K562 (cell line): ENCODE results near the gene SLAMF7. TPM values are rescaled to one million over a fixed set of nuclear protein-coding genes. Genes with fewer than 3 reads are reported as not detected.

Source experiments
- FOXO4 ChIP-seq: fragments of 450-650 bp; formaldehyde crosslinking; IDR thresholded peaks from 2 replicates; pipeline ENCODE4 v1.4.0; 2020; ENCODE audit warnings: mild to moderate bottlenecking, moderate library complexity
- KDM5B ChIP-seq: fragments of 200-600 bp; sonication (generic); IDR thresholded peaks from 2 replicates; pipeline ENCODE4 v1.6.1; 2012; ENCODE audit warnings: low read depth, mild to moderate bottlenecking, moderate library complexity, low read length, control low read depth, inconsistent platforms; ENCODE audit not compliant: insufficient replicate concordance
- POLR2A ChIP-seq: fragments of 450-650 bp; conservative IDR thresholded peaks from 2 replicates; pipeline ENCODE4 v1.6.1; 2016
- PTTG1 ChIP-seq: fragments of 450-650 bp; IDR thresholded peaks from 2 replicates; pipeline ENCODE4 v1.6.1; 2016; ENCODE audit warnings: low read depth, mild to moderate bottlenecking, missing genetic modification characterization, missing compliant biosample characterization
- REST ChIP-seq, 2 experiments: fragments of 450-650 bp; formaldehyde crosslinking in 1 of 2; IDR thresholded peaks; 2 replicates each; pipeline versions ENCODE4 v1.4.0 to v1.6.1; 2014 to 2020; ENCODE audit warnings: mild to moderate bottlenecking in 2 of 2, borderline replicate concordance in 1 of 2, low read depth in 1 of 2
- RFX1 ChIP-seq: fragments of 450-650 bp; IDR thresholded peaks from 2 replicates; pipeline ENCODE4 v1.6.1; 2016; ENCODE audit warnings: mild to moderate bottlenecking, moderate library complexity
- XRCC5 ChIP-seq: fragments of 200-400 bp; formaldehyde crosslinking; IDR thresholded peaks from 2 replicates; pipeline ENCODE4 v1.6.1; 2017; ENCODE audit warnings: low read depth, mild to moderate bottlenecking, low read length
- polyA plus RNA-seq, 8 experiments: library from polyadenylated mRNA; depleted of rRNA in 4 of 8; stranded (reverse) in 5 of 8; unstranded in 3 of 8; fragments of >200 nt; fragmentation: Nextera tagmentation in 2 of 8; fragmentation: Illumina TruSeq in 1 of 8; extraction: Ambion mirVana in 2 of 8; extraction: Trizol in 1 of 8; gene quantifications; 2 replicates each; pipeline versions ENCODE4 v1.2.1 to v1.2.3, GENCODE V29; 2011 to 2014; ENCODE audit warnings: inconsistent platforms in 1 of 8, missing spikeins in 1 of 8
- total RNA-seq, 7 experiments: library from RNA; depleted of rRNA in 6 of 7; stranded (reverse); fragments of >200 nt in 6 of 7; fragmentation: Illumina TruSeq in 2 of 7; extraction: Trizol in 2 of 7; gene quantifications; 2 replicates each; pipeline versions ENCODE4 v1.2.1 to v1.2.3, GENCODE V29; 2011 to 2021; ENCODE audit warnings: low replicate concordance in 1 of 7
- TF ChIP-seq, protein P1 (sequence below): sonication (generic); formaldehyde crosslinking; IDR thresholded peaks from 2 replicates; pipeline ENCODE4 v1.8.1; 2023; ENCODE audit warnings: mild to moderate bottlenecking, missing genetic modification reagents
- TF ChIP-seq, protein P2 (sequence below), 3 experiments: IDR thresholded peaks in 2 of 3; conservative IDR thresholded peaks in 1 of 3; 2 replicates each; pipeline ENCODE4 v1.5.1; 2011 to 2012; ENCODE audit warnings: low read length in 3 of 3, mild to moderate bottlenecking in 3 of 3, control low read depth in 2 of 3, improper control_type of control experiment in 1 of 3, inconsistent platforms in 1 of 3, low read depth in 1 of 3, mixed read lengths in 1 of 3, moderate library complexity in 1 of 3; ENCODE audit not compliant: insufficient read depth in 2 of 3

Gene SLAMF7
- total and polyA plus RNA-seq, 9 of the 15 experiments (the other 6 are each of a cell fraction or from before 2014, with no cell fraction given) = 0.11 to 1.2 (median 0.22) TPM; not detected in 2

DNA sequence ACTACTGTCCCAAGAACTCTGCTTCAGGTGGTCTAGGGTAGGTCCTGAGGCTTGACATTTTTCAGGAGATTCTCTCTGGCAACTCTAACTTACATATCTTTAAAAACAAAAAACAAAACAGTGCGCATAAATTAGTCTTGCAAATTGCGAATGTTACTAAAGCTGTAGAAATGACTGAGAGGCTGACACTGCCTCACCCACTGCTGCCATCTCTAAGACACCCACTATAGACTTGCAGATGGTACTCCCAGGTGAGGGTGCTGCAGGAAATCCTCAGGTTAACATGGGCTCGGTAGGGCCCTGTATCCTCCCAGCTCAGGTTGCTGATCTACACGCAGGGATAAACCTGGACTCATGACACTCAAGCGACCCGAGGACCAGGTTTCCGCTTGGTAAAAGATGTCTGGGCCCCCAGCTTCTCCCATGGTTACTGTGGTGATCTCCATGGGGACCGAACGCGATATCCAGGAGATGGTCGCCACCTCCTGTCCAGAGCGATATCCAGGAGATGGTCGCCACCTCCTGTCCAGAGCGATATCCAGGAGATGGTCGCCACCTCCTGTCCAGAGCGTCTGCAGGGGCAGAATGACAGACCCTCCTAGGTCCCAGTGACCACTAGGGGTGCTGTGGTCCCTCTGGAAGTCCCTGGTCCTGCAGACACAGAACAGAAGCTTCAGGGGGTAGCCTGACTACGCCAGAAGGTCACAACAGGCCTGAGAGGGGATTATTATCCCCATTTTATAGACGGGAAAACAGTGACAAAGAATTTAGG lies 40.8 kb downstream of the SLAMF7 start (continued):
- TF ChIP-seq REST (IDR thresholded peaks at IDR 0.05; ENCODE audit: borderline replicate concordance) (peak; percentile 32; the same call in 1 of the 2 replicates), REST (CRISPR knock-in tag; IDR thresholded peaks at IDR 0.05; ENCODE audit: low read depth) (no peak), FOXO4 (CRISPR knock-in tag) (no peak), POLR2A (no peak), RFX1 (peak; percentile 71), XRCC5 (peak; percentile 45; the same call in 1 of the 2 replicates), PTTG1 (no peak), KDM5B (no peak)
- TF ChIP-seq, protein P1, sequence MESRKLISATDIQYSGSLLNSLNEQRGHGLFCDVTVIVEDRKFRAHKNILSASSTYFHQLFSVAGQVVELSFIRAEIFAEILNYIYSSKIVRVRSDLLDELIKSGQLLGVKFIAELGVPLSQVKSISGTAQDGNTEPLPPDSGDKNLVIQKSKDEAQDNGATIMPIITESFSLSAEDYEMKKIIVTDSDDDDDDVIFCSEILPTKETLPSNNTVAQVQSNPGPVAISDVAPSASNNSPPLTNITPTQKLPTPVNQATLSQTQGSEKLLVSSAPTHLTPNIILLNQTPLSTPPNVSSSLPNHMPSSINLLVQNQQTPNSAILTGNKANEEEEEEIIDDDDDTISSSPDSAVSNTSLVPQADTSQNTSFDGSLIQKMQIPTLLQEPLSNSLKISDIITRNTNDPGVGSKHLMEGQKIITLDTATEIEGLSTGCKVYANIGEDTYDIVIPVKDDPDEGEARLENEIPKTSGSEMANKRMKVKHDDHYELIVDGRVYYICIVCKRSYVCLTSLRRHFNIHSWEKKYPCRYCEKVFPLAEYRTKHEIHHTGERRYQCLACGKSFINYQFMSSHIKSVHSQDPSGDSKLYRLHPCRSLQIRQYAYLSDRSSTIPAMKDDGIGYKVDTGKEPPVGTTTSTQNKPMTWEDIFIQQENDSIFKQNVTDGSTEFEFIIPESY (CRISPR knock-in tag) = no peak
- TF ChIP-seq, protein P2, sequence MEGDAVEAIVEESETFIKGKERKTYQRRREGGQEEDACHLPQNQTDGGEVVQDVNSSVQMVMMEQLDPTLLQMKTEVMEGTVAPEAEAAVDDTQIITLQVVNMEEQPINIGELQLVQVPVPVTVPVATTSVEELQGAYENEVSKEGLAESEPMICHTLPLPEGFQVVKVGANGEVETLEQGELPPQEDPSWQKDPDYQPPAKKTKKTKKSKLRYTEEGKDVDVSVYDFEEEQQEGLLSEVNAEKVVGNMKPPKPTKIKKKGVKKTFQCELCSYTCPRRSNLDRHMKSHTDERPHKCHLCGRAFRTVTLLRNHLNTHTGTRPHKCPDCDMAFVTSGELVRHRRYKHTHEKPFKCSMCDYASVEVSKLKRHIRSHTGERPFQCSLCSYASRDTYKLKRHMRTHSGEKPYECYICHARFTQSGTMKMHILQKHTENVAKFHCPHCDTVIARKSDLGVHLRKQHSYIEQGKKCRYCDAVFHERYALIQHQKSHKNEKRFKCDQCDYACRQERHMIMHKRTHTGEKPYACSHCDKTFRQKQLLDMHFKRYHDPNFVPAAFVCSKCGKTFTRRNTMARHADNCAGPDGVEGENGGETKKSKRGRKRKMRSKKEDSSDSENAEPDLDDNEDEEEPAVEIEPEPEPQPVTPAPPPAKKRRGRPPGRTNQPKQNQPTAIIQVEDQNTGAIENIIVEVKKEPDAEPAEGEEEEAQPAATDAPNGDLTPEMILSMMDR (IDR thresholded peaks at IDR 0.05 in 2 of 3, conservative IDR thresholded peaks at IDR 0.05 in 1 of 3; ENCODE audit: insufficient read depth in 2 of 3, low read depth in 1 of 3, low read length in 3 of 3) = peak; percentile 90 to 98 (median 93)
